ENCODE data around the gene PCNX4.
"Not testable (repeated sequence)": the region's sequence is repeated elsewhere in the genome, so short reads cannot be mapped to it uniquely, and the experiment has no call there.

- TF ChIP-seq, protein P1, sequence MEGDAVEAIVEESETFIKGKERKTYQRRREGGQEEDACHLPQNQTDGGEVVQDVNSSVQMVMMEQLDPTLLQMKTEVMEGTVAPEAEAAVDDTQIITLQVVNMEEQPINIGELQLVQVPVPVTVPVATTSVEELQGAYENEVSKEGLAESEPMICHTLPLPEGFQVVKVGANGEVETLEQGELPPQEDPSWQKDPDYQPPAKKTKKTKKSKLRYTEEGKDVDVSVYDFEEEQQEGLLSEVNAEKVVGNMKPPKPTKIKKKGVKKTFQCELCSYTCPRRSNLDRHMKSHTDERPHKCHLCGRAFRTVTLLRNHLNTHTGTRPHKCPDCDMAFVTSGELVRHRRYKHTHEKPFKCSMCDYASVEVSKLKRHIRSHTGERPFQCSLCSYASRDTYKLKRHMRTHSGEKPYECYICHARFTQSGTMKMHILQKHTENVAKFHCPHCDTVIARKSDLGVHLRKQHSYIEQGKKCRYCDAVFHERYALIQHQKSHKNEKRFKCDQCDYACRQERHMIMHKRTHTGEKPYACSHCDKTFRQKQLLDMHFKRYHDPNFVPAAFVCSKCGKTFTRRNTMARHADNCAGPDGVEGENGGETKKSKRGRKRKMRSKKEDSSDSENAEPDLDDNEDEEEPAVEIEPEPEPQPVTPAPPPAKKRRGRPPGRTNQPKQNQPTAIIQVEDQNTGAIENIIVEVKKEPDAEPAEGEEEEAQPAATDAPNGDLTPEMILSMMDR (IDR thresholded peaks at IDR 0.05) = not testable (repeated sequence)
- TF ChIP-seq POLR2A, EP300 (IDR thresholded peaks at IDR 0.05): not testable (repeated sequence)
These were observed 8.1 kb downstream of the PCNX4 start for GRCh38 chr14:60099855-60100254.

Measured in ovary (tissue), 3 donors.